SU-DHL-6 (cell line): ENCODE results near the gene HSD17B2.

ENCODE experiments used
- EZH2phosphoT487 ChIP-seq: fragments of 200-600 bp; sonication (generic), shearing (Covaris generic); conservative IDR thresholded peaks from 2 replicates; pipeline ENCODE4 v1.6.1; 2018; ENCODE audit warnings: mild to moderate bottlenecking, antibody characterized with exemption, low read length, moderate library complexity, mixed read lengths
- TF ChIP-seq, protein P1 (sequence below): fragments of 200-600 bp; sonication (generic); IDR thresholded peaks from one replicate; pipeline ENCODE4 v1.5.1; 2017; ENCODE audit warnings: antibody characterized with exemption, mild to moderate bottlenecking, low read length, moderate library complexity; ENCODE audit not compliant: insufficient read depth, poor library complexity, severe bottlenecking

GRCh38 chr16:82047374-82047773 is 12.3 kb downstream of the HSD17B2 start:
- TF ChIP-seq, protein P1, sequence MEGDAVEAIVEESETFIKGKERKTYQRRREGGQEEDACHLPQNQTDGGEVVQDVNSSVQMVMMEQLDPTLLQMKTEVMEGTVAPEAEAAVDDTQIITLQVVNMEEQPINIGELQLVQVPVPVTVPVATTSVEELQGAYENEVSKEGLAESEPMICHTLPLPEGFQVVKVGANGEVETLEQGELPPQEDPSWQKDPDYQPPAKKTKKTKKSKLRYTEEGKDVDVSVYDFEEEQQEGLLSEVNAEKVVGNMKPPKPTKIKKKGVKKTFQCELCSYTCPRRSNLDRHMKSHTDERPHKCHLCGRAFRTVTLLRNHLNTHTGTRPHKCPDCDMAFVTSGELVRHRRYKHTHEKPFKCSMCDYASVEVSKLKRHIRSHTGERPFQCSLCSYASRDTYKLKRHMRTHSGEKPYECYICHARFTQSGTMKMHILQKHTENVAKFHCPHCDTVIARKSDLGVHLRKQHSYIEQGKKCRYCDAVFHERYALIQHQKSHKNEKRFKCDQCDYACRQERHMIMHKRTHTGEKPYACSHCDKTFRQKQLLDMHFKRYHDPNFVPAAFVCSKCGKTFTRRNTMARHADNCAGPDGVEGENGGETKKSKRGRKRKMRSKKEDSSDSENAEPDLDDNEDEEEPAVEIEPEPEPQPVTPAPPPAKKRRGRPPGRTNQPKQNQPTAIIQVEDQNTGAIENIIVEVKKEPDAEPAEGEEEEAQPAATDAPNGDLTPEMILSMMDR: no peak
- TF ChIP-seq EZH2phosphoT487: no peak
